IPS-18a (cell line): ENCODE results near the gene TSPO.

ENCODE experiments used
- H3K27ac ChIP-seq: one replicate; pipeline ENCODE4 v1.5.1; 2013; ENCODE audit warnings: low read length
- H3K27me3 ChIP-seq: one replicate; pipeline ENCODE4 v1.6.1; 2013; ENCODE audit warnings: mild to moderate bottlenecking, low read length; ENCODE audit not compliant: control insufficient read depth, insufficient read depth
- H3K36me3 ChIP-seq: one replicate; pipeline ENCODE4 v1.6.1; 2013; ENCODE audit warnings: low read depth, low read length; ENCODE audit not compliant: control insufficient read depth
- H3K4me1 ChIP-seq: one replicate; pipeline ENCODE4 v1.6.1; 2013; ENCODE audit warnings: low read depth, low read length; ENCODE audit not compliant: control insufficient read depth
- H3K4me3 ChIP-seq: one replicate; pipeline ENCODE4 v1.5.1; 2013; ENCODE audit warnings: low read length
- H3K9ac ChIP-seq: one replicate; pipeline ENCODE4 v1.6.1; 2013; ENCODE audit warnings: mild to moderate bottlenecking, low read length, moderate library complexity
- H3K9me3 ChIP-seq: one replicate; pipeline ENCODE4 v1.6.1; 2013; ENCODE audit warnings: low read depth, low read length; ENCODE audit not compliant: control insufficient read depth

Gene TSPO

DNA sequence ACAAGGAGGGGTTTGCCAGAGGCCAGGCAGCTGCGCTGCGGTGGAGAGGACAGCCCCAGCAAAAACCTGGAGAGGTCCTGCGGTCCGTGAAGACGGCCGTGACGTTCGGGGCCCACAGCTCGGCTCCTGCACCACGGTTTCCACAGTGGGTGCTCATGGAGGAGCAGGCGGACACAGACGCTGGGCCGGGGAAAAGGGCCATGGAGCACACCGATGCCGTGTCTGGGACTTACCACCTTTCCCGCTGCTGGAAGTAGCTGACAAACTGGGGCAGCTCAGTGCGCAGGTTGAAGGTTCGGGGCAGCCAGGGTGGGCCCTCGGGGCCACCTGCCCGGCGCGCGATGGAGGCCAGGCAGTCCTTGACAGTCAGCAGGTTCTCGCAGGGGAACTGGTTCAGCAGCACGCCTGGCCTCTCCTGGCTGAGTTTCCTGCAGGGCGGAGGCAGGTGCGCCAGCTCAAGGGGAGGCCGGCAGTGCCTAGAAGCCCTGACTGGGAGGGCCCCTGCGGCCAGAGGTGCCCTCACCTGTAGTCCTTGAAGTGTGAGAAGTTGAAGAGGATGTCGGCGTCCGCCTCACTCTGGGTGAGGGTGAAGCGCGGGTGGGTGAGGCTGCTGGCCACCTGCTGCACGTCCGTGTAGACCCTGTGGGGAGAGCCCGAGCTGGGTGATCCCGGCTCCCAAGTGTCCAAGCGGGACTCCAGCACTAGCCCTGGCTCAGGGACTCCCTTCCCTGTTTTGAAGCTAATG is 22.8 kb downstream of the TSPO start:
- no peak overlapping the region for H3K27ac ChIP-seq
- H3K9me3 ChIP-seq = no peaks in the 10 kb centered on the region
- no peak overlapping the region for H3K9ac ChIP-seq
- H3K4me1 ChIP-seq = no peaks in the 10 kb centered on the region
- H3K27me3 ChIP-seq = no peaks in the 10 kb centered on the region
- H3K36me3 ChIP-seq = peaks cover 70% of the 10 kb centered on the region
- H3K4me3 ChIP-seq = no peak overlapping the region

GRCh38 chr22:43174941-43175531 is 23.7 kb downstream of the TSPO start:
- Histone ChIP-seq H3K9ac (no peak overlapping the region), H3K4me1 (no peaks in the 10 kb centered on the region), H3K27me3 (no peaks in the 10 kb centered on the region), H3K27ac (no peak overlapping the region), H3K4me3 (no peak overlapping the region), H3K9me3 (no peaks in the 10 kb centered on the region), H3K36me3 (peaks cover 72% of the 10 kb centered on the region)

DNA sequence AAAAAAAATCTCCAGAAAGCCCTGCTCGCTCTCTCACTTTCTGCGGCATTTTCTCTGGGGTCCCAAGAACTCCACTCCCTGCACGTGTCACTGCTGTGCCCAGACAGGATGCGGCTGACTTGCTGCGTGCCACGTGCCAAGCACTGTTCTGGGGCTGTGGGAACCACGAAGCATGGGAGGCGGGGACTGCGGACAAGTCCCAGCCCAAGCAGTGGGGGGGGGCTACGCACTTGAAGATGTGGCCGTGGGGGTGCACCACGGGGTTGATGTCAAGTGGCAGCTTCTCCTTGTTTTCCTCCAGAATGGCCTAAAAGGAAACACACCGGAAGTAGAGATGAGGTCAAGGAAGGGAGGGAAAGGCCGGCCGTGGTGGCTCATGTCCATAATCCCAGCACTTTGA is 24.7 kb downstream of the TSPO start:
- Histone ChIP-seq H3K4me3 (no peak overlapping the region), H3K27me3 (no peaks in the 10 kb centered on the region), H3K27ac (no peak overlapping the region), H3K9me3 (no peaks in the 10 kb centered on the region), H3K9ac (no peak overlapping the region), H3K36me3 (peaks cover 73% of the 10 kb centered on the region), H3K4me1 (no peaks in the 10 kb centered on the region)

GRCh38 chr22:43177479-43177878 is 26.1 kb downstream of the TSPO start:
- H3K27ac ChIP-seq = no peak overlapping the region
- H3K36me3 ChIP-seq = peaks cover 72% of the 10 kb centered on the region
- no peak overlapping the region for H3K9ac ChIP-seq
- H3K27me3 ChIP-seq = no peaks in the 10 kb centered on the region
- H3K4me3 ChIP-seq = no peak overlapping the region
- H3K4me1 ChIP-seq = no peaks in the 10 kb centered on the region
- no peaks in the 10 kb centered on the region for H3K9me3 ChIP-seq

GRCh38 chr22:43179146-43179910 is 28.0 kb downstream of the TSPO start:
- Histone ChIP-seq H3K36me3 (peaks cover 57% of the 10 kb centered on the region), H3K9me3 (no peaks in the 10 kb centered on the region), H3K4me1 (no peaks in the 10 kb centered on the region), H3K4me3 (no peak overlapping the region), H3K9ac (no peak overlapping the region), H3K27ac (no peak overlapping the region), H3K27me3 (no peaks in the 10 kb centered on the region)

DNA sequence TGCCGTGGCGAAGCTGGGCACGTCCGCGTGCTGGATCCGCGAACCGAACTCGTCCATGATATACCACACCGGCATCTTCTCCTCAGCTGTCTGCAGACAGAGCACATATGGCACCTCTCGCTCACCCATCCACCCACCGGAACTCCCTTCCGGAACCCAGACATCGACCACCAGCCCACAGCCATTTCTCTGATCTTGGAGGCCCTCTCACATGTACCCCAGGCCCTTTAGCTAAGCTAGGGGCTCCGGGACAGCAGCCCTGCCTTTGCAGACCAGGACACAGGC is 28.5 kb downstream of the TSPO start:
- Histone ChIP-seq H3K9ac (no peak overlapping the region), H3K27ac (no peak overlapping the region), H3K36me3 (peaks cover 52% of the 10 kb centered on the region)

GRCh38 chr22:43180670-43181069 is 29.3 kb downstream of the TSPO start:
- Histone ChIP-seq H3K9ac (no peak overlapping the region), H3K9me3 (no peaks in the 10 kb centered on the region), H3K27me3 (no peaks in the 10 kb centered on the region), H3K36me3 (peaks cover 48% of the 10 kb centered on the region), H3K27ac (no peak overlapping the region), H3K4me1 (peaks cover 5% of the 10 kb centered on the region), H3K4me3 (no peak overlapping the region)

More for the DNA sequence above, 28.5 kb downstream of the TSPO start:
- Histone ChIP-seq H3K4me3 (no peak overlapping the region), H3K27me3 (no peaks in the 10 kb centered on the region), H3K4me1 (no peaks in the 10 kb centered on the region), H3K9me3 (no peaks in the 10 kb centered on the region)

DNA sequence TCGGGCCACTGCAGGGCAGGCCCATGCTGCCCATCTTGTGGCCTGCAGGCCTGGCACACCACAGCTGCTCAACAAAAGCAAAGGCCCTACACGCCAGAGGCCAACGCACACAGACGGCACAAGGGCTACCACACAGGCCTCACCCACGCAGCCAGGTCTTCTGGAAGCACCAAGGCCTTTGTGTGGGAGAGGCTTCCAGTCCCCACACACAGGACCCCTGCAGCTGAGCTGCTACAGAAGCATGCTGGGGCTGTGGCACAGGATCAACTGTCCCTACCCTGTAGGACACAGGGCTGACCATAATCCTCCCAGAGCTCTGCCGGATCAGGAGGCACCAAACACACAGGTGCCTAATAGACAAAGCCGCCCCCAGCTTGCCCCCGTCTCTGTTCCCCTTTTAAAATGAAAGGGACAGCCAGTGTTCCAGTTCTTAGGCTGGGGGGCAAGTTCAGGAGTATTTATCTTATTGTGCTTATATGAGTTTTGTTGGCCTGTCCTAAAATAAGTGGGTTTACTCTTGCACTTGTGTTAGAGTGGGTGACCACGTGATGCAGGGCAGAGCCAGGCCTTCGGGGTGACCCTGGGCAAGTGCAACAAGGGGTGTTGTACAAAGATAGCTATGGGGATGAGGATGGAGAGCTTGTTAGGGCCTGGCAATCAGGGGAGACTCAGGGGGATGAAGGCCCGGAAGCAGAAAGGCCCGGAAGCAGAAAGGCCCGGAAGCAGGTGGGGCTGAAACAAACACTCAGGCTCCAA is 30.1 kb downstream of the TSPO start:
- Histone ChIP-seq H3K36me3 (peaks cover 44% of the 10 kb centered on the region), H3K27ac (no peak overlapping the region), H3K9me3 (no peaks in the 10 kb centered on the region)

GRCh38 chr22:43182118-43182517 is 30.8 kb downstream of the TSPO start:
- Histone ChIP-seq H3K27ac (no peak overlapping the region), H3K9me3 (no peaks in the 10 kb centered on the region), H3K36me3 (peaks cover 44% of the 10 kb centered on the region)

More for the DNA sequence above, 30.1 kb downstream of the TSPO start:
- H3K4me3 ChIP-seq = no peak overlapping the region
- H3K9ac ChIP-seq = no peak overlapping the region
- H3K27me3 ChIP-seq = no peaks in the 10 kb centered on the region
- peaks cover 11% of the 10 kb centered on the region for H3K4me1 ChIP-seq

DNA sequence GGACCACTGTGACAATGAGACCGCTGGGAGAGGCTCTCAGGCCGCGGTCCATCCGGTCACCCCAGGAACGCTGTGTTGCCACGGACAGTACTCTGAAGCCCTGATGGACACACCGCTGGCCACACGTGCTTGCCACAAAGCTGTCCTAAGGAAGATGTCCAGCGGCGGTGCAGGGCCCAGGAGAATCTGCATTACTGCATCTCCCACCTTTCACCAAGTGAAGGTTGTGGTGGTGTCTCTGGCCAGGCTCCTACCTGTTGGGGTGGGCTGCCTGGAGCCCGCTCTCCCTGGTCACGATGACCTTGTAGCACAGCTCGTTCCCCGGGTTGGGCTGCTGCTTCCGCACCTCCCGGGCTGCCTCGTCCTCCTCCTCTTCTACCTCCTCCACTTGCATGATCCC is 31.4 kb downstream of the TSPO start:
- H3K9ac ChIP-seq = no peak overlapping the region
- H3K9me3 ChIP-seq = no peaks in the 10 kb centered on the region
- H3K4me1 ChIP-seq = peaks cover 11% of the 10 kb centered on the region
- no peak overlapping the region for H3K27ac ChIP-seq
- H3K4me3 ChIP-seq = no peak overlapping the region
- H3K36me3 ChIP-seq = peaks cover 42% of the 10 kb centered on the region
- no peaks in the 10 kb centered on the region for H3K27me3 ChIP-seq

More at GRCh38 chr22:43182118-43182517, 30.8 kb downstream of the TSPO start:
- Histone ChIP-seq H3K4me3 (no peak overlapping the region), H3K27me3 (no peaks in the 10 kb centered on the region), H3K9ac (no peak overlapping the region), H3K4me1 (peaks cover 11% of the 10 kb centered on the region)

- Histone ChIP-seq H3K4me3 (no peak overlapping the region), H3K27ac (no peak overlapping the region), H3K36me3 (peaks cover 37% of the 10 kb centered on the region), H3K4me1 (peaks cover 11% of the 10 kb centered on the region), H3K27me3 (no peaks in the 10 kb centered on the region), H3K9ac (no peak overlapping the region), H3K9me3 (no peaks in the 10 kb centered on the region)
These were observed 32.3 kb downstream of the TSPO start for GRCh38 chr22:43183496-43184277.
